ENCODE results near the gene MITF. TPM values are rescaled to one million over a fixed set of nuclear protein-coding genes. Genes with fewer than 3 reads are reported as not detected.

The MITF gene
- total RNA-seq, 1 experiment from 2014 or later = 4.3 TPM

DNA sequence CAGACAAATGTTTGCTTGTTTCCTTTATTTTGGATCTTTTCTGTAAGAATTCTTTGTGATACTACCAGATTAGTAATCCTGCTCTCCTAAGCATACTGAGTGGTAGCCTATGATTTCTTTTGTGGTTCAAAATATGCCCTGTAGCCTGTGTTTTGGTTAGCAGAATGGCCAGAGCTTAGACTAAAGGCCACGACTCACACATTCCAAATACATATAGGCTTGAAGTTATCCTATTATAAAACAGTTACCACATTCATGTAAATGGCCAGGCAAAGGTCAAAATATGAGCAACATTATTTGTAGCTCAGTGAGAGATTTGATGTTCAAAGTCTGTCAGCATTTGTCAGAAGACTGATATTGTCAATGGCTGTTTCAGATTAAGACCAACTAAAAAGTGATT is 84.5 kb downstream of the MITF start:
- ChIA-PET POLR2A (no interaction called here), CTCF (no interaction called here)
- Histone ChIP-seq H3K4me3 (ENCODE audit: low read depth, low read length) (no peak overlapping the region), H3K4me1 (0 out of 2 replicates have a peak, but pooled peaks cover 7% of the 10 kb centered on the region), H3K36me3 (ENCODE audit: control insufficient read depth, insufficient read depth, low read length) (no peaks in the 10 kb centered on the region), H3K27me3 (replicated peaks; ENCODE audit: control insufficient read depth, insufficient read depth, low read length) (no peaks in the 10 kb centered on the region), H3K9me3 (no peaks in the 10 kb centered on the region)
- Mint-ChIP-seq H3K9me3 (ENCODE audit: unreplicated experiment) (no peaks in the 10 kb centered on the region), H3K36me3 (ENCODE audit: insufficient read depth, unreplicated experiment) (no peaks in the 10 kb centered on the region), H3K27me3 (ENCODE audit: insufficient read depth, unreplicated experiment) (no peaks in the 10 kb centered on the region), H3K27ac (ENCODE audit: unreplicated experiment) (no peak overlapping the region), H3K4me3 (ENCODE audit: unreplicated experiment) (no peak overlapping the region), H3K4me1 (ENCODE audit: low read depth, unreplicated experiment) (no peaks in the 10 kb centered on the region)
- no peak for DNase-seq
- BruUV-seq (replicated peaks) = no TSS peak
- intact Hi-C loops (cut with micrococcal nuclease; ENCODE audit: unreplicated experiment) = no loop called here
- TF ChIP-seq, protein P1, sequence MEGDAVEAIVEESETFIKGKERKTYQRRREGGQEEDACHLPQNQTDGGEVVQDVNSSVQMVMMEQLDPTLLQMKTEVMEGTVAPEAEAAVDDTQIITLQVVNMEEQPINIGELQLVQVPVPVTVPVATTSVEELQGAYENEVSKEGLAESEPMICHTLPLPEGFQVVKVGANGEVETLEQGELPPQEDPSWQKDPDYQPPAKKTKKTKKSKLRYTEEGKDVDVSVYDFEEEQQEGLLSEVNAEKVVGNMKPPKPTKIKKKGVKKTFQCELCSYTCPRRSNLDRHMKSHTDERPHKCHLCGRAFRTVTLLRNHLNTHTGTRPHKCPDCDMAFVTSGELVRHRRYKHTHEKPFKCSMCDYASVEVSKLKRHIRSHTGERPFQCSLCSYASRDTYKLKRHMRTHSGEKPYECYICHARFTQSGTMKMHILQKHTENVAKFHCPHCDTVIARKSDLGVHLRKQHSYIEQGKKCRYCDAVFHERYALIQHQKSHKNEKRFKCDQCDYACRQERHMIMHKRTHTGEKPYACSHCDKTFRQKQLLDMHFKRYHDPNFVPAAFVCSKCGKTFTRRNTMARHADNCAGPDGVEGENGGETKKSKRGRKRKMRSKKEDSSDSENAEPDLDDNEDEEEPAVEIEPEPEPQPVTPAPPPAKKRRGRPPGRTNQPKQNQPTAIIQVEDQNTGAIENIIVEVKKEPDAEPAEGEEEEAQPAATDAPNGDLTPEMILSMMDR (IDR thresholded peaks at IDR 0.05; ENCODE audit: insufficient read depth in 1 of 2, low read depth in 1 of 2, low read length in 1 of 2, severe bottlenecking in 1 of 2, unreplicated experiment in 1 of 2) = no peak

DNA sequence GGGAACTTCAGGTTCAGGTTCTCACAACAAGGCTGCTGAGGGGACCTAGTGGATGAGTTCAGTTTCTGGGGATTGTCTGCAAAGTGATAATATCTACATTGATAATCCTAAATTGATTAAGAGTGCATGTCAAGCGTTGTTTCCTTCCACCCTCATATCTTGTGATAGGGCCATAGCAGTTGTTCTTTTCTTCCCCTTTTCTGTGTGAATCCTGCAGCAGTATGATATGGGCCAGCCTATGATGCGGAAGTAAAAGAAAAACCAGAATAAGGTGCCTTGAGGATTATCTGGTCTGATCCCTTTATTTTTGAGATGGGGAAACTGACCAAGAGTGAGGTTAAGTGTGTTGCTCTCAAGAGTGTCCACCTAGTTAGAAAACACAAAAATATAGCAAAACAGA is 86.2 kb downstream of the MITF start:
- no peak for DNase-seq
- POLR2A ChIA-PET = no interaction called here
- H3K9me3 ChIP-seq = no peaks in the 10 kb centered on the region
- Mint-ChIP-seq H3K27me3 (ENCODE audit: insufficient read depth, unreplicated experiment) (no peaks in the 10 kb centered on the region), H3K4me1 (ENCODE audit: low read depth, unreplicated experiment) (no peaks in the 10 kb centered on the region), H3K27ac (ENCODE audit: unreplicated experiment) (no peak overlapping the region), H3K9me3 (ENCODE audit: unreplicated experiment) (no peaks in the 10 kb centered on the region), H3K36me3 (ENCODE audit: insufficient read depth, unreplicated experiment) (no peaks in the 10 kb centered on the region), H3K4me3 (ENCODE audit: unreplicated experiment) (no peak overlapping the region)
- intact Hi-C loops (cut with micrococcal nuclease; ENCODE audit: unreplicated experiment) = no loop called here
- no peaks in the 10 kb centered on the region for H3K36me3 ChIP-seq (ENCODE audit: control insufficient read depth, insufficient read depth, low read length)
- BruUV-seq (replicated peaks) = no TSS peak
- CTCF ChIA-PET = no interaction called here
- no peaks in the 10 kb centered on the region for H3K27me3 ChIP-seq (replicated peaks; ENCODE audit: control insufficient read depth, insufficient read depth, low read length)
- TF ChIP-seq, protein P1 (IDR thresholded peaks at IDR 0.05; ENCODE audit: insufficient read depth in 1 of 2, low read depth in 1 of 2, low read length in 1 of 2, severe bottlenecking in 1 of 2, unreplicated experiment in 1 of 2) = no peak
- 0 out of 2 replicates have a peak, but pooled peaks cover 7% of the 10 kb centered on the region for H3K4me1 ChIP-seq
- H3K4me3 ChIP-seq (ENCODE audit: low read depth, low read length) = no peak overlapping the region

DNA sequence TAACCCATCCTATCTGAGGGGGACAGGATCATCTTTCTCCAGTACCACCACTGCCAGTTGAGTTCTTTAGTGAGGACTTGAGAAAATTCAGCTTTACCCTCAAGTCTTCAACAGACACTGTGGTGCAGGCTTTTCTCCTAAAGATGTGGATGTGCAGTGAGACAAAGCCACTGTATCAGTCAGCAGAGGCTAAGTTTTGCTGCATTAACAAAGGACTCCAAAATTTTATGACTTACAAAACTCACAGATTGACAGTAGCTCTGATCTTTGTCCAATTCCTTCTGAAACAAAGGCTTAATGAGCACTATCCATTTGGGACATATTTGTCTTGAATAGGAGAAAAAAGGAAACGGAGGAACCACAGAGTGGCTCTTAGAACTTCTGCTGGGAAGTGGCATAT is 87.9 kb downstream of the MITF start:
- CTCF ChIA-PET = interaction anchor here (0.6 kb wide), 1 partner anchor 387 kb away, joined by 3 read pairs; no protein-coding TSS in a partner anchor
- POLR2A ChIA-PET = no interaction called here
- H3K4me1 Mint-ChIP-seq (ENCODE audit: low read depth, unreplicated experiment) = no peaks in the 10 kb centered on the region

More for the DNA sequence above, 87.9 kb downstream of the MITF start:
- Mint-ChIP-seq H3K9me3 (ENCODE audit: unreplicated experiment) (no peaks in the 10 kb centered on the region), H3K36me3 (ENCODE audit: insufficient read depth, unreplicated experiment) (peaks cover 5% of the 10 kb centered on the region), H3K4me3 (ENCODE audit: unreplicated experiment) (no peak overlapping the region), H3K27me3 (ENCODE audit: insufficient read depth, unreplicated experiment) (no peaks in the 10 kb centered on the region), H3K27ac (ENCODE audit: unreplicated experiment) (no peak overlapping the region)
- Histone ChIP-seq H3K36me3 (ENCODE audit: control insufficient read depth, insufficient read depth, low read length) (no peaks in the 10 kb centered on the region), H3K4me3 (ENCODE audit: low read depth, low read length) (no peak overlapping the region), H3K4me1 (0 out of 2 replicates have a peak, but pooled peaks cover 7% of the 10 kb centered on the region), H3K27me3 (replicated peaks; ENCODE audit: control insufficient read depth, insufficient read depth, low read length) (no peaks in the 10 kb centered on the region), H3K9me3 (no peaks in the 10 kb centered on the region)
- BruUV-seq (replicated peaks) = no TSS peak
- TF ChIP-seq, protein P1 (IDR thresholded peaks at IDR 0.05; ENCODE audit: insufficient read depth in 1 of 2, low read depth in 1 of 2, low read length in 1 of 2, severe bottlenecking in 1 of 2, unreplicated experiment in 1 of 2) = no peak
- intact Hi-C loops (cut with micrococcal nuclease; ENCODE audit: unreplicated experiment) = no loop called here
- DNase-seq = no peak

Data from Caco-2 (cell line).